Articular chondrocyte of knee joint (primary cell): ENCODE data around the gene ITGA2. TPM values are rescaled to one million over a fixed set of nuclear protein-coding genes. Genes with fewer than 3 reads are reported as not detected.

Experiments
- total RNA-seq: library from RNA; depleted of rRNA; stranded (reverse); fragments of >200 nt; gene quantifications from 2 replicates; pipeline ENCODE4 v1.2.3, GENCODE V29; 2012

Gene ITGA2
- total RNA-seq, result 1.4 and 4.4 TPM in 2 replicates

GRCh38 chr5:52989025-52989780 is at the start of gene ITGA2:
Gene ITGA2, plus strand, starts transcription at chr5:52989352. Its CDS starts 117 bp downstream, at chr5:52989469.

GRCh38 chr5:53109443-53110127 is 120.4 kb downstream of the ITGA2 start, which contains the start of gene MOCS2:
Gene MOCS2, minus strand, starts transcription at chr5:53109757. Its CDS starts 2,583 bp downstream, at chr5:53107174.

Other genes starting within 250 kb of the ITGA2 start
- gene ITGA1, start 201.4 kb upstream of the ITGA2 start, total RNA-seq, result 43.3 and 51.6 TPM in 2 replicates
- 19.2 and 23.7 TPM in 2 replicates for gene PELO, start 201.4 kb upstream of the ITGA2 start, total RNA-seq
- gene MOCS2, start 120.4 kb downstream of the ITGA2 start, total RNA-seq, result 54.2 and 67.5 TPM in 2 replicates